Esophagus squamous epithelium (tissue), 5 donors: Measurements from ENCODE around the gene FAM53B. TPM values are rescaled to one million over a fixed set of nuclear protein-coding genes. Genes with fewer than 3 reads are reported as not detected.

ENCODE experiments used
- DNase-seq: peaks from one replicate; lab custom pipeline; 2025; lab: John Stamatoyannopoulos, UW
- H3K27ac ChIP-seq, 4 donors: fragments of 200-600 bp; sonication (generic); one replicate each; pipeline ENCODE4 v1.5.1; 2016 to 2019; ENCODE audit warnings: mild to moderate bottlenecking in 1 of 4
- H3K27me3 ChIP-seq, 4 donors: fragments of 200-600 bp; sonication (generic); 1 replicate in 3 of 4; 2 replicates in 1 of 4; pipeline versions ENCODE4 v1.5.1 to v1.6.0; 2017 to 2021; ENCODE audit warnings: antibody characterized with exemption in 1 of 4
- H3K36me3 ChIP-seq, 3 donors: fragments of 200-600 bp; sonication (generic); one replicate each; pipeline ENCODE4 v1.5.1; 2016 to 2019
- H3K4me1 ChIP-seq, 3 donors: fragments of 200-600 bp; sonication (generic); one replicate each; pipeline ENCODE4 v1.5.1; 2017 to 2019
- H3K4me3 ChIP-seq, 4 donors: fragments of 200-600 bp; sonication (generic); 1 replicate in 3 of 4; 2 replicates in 1 of 4; pipeline ENCODE4 v1.5.1; 2016 to 2019; ENCODE audit warnings: mild to moderate bottlenecking in 2 of 4, moderate library complexity in 1 of 4
- H3K9me3 ChIP-seq, 3 donors: fragments of 200-600 bp; sonication (generic); one replicate each; pipeline ENCODE4 v1.5.1; 2016 to 2019
- POLR2A ChIP-seq, 4 donors: fragments of 450-650 bp; IDR thresholded peaks; one replicate each; pipeline ENCODE4 v1.6.1; 2017; ENCODE audit warnings: antibody characterized with exemption in 4 of 4, mild to moderate bottlenecking in 4 of 4, moderate library complexity in 3 of 4
- WGBS, 2 donors: methylation state at CpG; one replicate each; pipeline ENCODE4 v1.1.5; 2018; 5-methylcytosine and 5-hydroxymethylcytosine counted together
- intact Hi-C: fragments of 100-400 bp; cut with DNase I; formaldehyde crosslinking; loops from one replicate; pipeline ENCODE4 v1.15.0; 2022
- total RNA-seq, 4 donors: library from RNA; depleted of rRNA; stranded (reverse); fragments of >200 nt; gene quantifications; one replicate each; pipeline ENCODE4 v1.1.0, GENCODE V29; 2016
- TF ChIP-seq, protein P1 (sequence below), 6 experiments: fragments of 450-650 bp in 4 of 6; fragments of 200-600 bp in 2 of 6; sonication (generic) in 2 of 6; IDR thresholded peaks; one replicate each; pipeline ENCODE4 v1.5.1; 2016 to 2019; ENCODE audit warnings: antibody characterized with exemption in 6 of 6, mild to moderate bottlenecking in 4 of 6, moderate library complexity in 4 of 6
- donor health status: DM: yes; HTN: yes; CAD: no.

The FAM53B gene
- total RNA-seq, 4 donors from 2014 or later: 27.4 to 54.2 (median 31.5) TPM

- Histone ChIP-seq H3K4me3 (no peak overlapping the region), H3K4me1 (peaks cover 0 to 15% (median 3%) of the 10 kb centered on the region in 3 donors), H3K27ac (no peak overlapping the region), H3K9me3 (no peaks in the 10 kb centered on the region), H3K27me3 (no peaks in the 10 kb centered on the region), H3K36me3 (no peaks in the 10 kb centered on the region)
- 80 to 84% methylated on average over 14 to 17 of the region's 22 CpGs for WGBS, 2 donors
- no peak for TF ChIP-seq POLR2A (IDR thresholded peaks at IDR 0.05)
- TF ChIP-seq, protein P1, sequence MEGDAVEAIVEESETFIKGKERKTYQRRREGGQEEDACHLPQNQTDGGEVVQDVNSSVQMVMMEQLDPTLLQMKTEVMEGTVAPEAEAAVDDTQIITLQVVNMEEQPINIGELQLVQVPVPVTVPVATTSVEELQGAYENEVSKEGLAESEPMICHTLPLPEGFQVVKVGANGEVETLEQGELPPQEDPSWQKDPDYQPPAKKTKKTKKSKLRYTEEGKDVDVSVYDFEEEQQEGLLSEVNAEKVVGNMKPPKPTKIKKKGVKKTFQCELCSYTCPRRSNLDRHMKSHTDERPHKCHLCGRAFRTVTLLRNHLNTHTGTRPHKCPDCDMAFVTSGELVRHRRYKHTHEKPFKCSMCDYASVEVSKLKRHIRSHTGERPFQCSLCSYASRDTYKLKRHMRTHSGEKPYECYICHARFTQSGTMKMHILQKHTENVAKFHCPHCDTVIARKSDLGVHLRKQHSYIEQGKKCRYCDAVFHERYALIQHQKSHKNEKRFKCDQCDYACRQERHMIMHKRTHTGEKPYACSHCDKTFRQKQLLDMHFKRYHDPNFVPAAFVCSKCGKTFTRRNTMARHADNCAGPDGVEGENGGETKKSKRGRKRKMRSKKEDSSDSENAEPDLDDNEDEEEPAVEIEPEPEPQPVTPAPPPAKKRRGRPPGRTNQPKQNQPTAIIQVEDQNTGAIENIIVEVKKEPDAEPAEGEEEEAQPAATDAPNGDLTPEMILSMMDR (IDR thresholded peaks at IDR 0.05): no peak
- no peak for DNase-seq
- intact Hi-C loops: no loop called here
Observed at GRCh38 chr10:124575107-124576035, 168.8 kb downstream of the FAM53B start.

DNA sequence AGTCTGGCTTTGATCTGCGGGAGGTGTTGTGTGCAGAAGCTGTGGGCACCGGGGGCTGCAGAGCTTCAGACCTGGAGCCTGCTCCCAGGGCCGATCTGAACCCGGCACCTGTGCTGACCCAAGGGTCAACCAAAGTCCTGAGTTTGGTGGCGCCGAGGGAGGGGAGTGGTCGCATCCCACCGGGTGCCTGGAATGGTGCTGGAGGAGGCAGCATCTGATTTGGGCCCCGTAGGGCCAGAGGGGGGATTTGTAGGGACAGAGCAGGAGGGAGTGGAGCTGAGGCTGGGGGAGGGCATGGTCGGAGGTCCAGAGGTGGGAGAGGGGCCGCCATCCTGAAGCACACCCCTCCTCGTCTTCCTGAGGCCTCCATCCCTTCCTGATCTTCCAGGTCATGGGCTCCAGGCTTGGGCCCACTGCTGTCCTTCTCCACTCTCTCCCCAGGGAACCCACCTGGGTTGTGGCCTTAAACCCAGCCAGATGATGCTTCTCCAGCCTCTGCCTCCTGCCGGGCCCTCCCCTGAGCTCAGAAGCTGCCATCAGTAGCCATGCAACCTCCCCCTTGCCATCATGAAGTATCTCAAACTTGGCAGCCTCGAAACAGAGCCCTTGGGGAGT lies 169.6 kb downstream of the FAM53B start:
- WGBS, 2 donors: 73 to 82% methylated on average over 5 of the region's 14 CpGs
- no peak for DNase-seq
- TF ChIP-seq, protein P1 (IDR thresholded peaks at IDR 0.05): no peak
- no peak for TF ChIP-seq POLR2A (IDR thresholded peaks at IDR 0.05)

GRCh38 chr10:124573726-124574455 lies 170.3 kb downstream of the FAM53B start:
- TF ChIP-seq, protein P1 (IDR thresholded peaks at IDR 0.05): no peak
- no peak for TF ChIP-seq POLR2A (IDR thresholded peaks at IDR 0.05)

More for the DNA sequence above, 169.6 kb downstream of the FAM53B start:
- peaks cover 0 to 15% (median 3%) of the 10 kb centered on the region in 3 donors for H3K4me1 ChIP-seq
- H3K4me3 ChIP-seq: no peak overlapping the region
- intact Hi-C loops: no loop called here
- no peaks in the 10 kb centered on the region for H3K27me3 ChIP-seq
- H3K27ac ChIP-seq: no peak overlapping the region
- no peaks in the 10 kb centered on the region for H3K36me3 ChIP-seq
- no peaks in the 10 kb centered on the region for H3K9me3 ChIP-seq

GRCh38 chr10:124572751-124573150 lies 171.4 kb downstream of the FAM53B start:
- Histone ChIP-seq H3K4me3 (no peak overlapping the region), H3K4me1 (no peaks in the 10 kb centered on the region), H3K36me3 (no peaks in the 10 kb centered on the region), H3K9me3 (no peaks in the 10 kb centered on the region), H3K27ac (no peak overlapping the region), H3K27me3 (no peaks in the 10 kb centered on the region)
- WGBS, 2 donors: 88 to 90% methylated on average over 11 of the region's 11 CpGs
- no peak for DNase-seq
- intact Hi-C loops: no loop called here
- TF ChIP-seq POLR2A (IDR thresholded peaks at IDR 0.05): no peak
- TF ChIP-seq, protein P1 (IDR thresholded peaks at IDR 0.05): no peak

More at GRCh38 chr10:124573726-124574455, 170.3 kb downstream of the FAM53B start:
- WGBS, 2 donors: 83% methylated on average over 13 of the region's 31 CpGs; no CpG with 5 or more reads in 1 of the 2 donors
- no peak overlapping the region for H3K27ac ChIP-seq
- H3K36me3 ChIP-seq: no peaks in the 10 kb centered on the region
- no peaks in the 10 kb centered on the region for H3K9me3 ChIP-seq
- H3K27me3 ChIP-seq: no peaks in the 10 kb centered on the region
- H3K4me3 ChIP-seq: no peak overlapping the region
- peaks cover 0 to 10% (median 0%) of the 10 kb centered on the region in 3 donors for H3K4me1 ChIP-seq
- intact Hi-C loops: no loop called here
- no peak for DNase-seq
